K562 (cell line): ENCODE data around the gene PXN. TPM values are rescaled to one million over a fixed set of nuclear protein-coding genes. Genes with fewer than 3 reads are reported as not detected.

ENCODE experiments used
- BCOR ChIP-seq: fragments of 450-650 bp; IDR thresholded peaks from 2 replicates; pipeline ENCODE4 v1.6.1; 2016
- GABPB1 ChIP-seq: sonication (generic); formaldehyde crosslinking; IDR thresholded peaks from 2 replicates; pipeline ENCODE4 v1.8.0; 2022; ENCODE audit warnings: mild to moderate bottlenecking, missing genetic modification reagents
- MAFF ChIP-seq: IDR thresholded peaks from 2 replicates; pipeline ENCODE4 v1.6.1; 2012; ENCODE audit warnings: low read length, improper control_type of control experiment
- MECOM ChIP-seq: fragments of 250-450 bp; sonication (Bioruptor Pico); IDR thresholded peaks from 2 replicates; pipeline ENCODE4 v1.8.0; 2022; ENCODE audit warnings: inconsistent platforms
- NR4A1 ChIP-seq, 2 experiments: fragments of 250-450 bp in 1 of 2; fragments of 450-650 bp in 1 of 2; sonication (Bioruptor Pico) in 1 of 2; IDR thresholded peaks; 2 replicates each; pipeline versions ENCODE4 v1.4.0 to v1.6.1; 2016 to 2020; ENCODE audit warnings: mild to moderate bottlenecking in 2 of 2, missing compliant biosample characterization in 1 of 2, missing genetic modification characterization in 1 of 2, moderate library complexity in 1 of 2
- STAG1 ChIP-seq: sonication (generic); formaldehyde crosslinking; IDR thresholded peaks from 2 replicates; pipeline ENCODE4 v1.5.0; 2020; ENCODE audit warnings: missing genetic modification reagents, borderline replicate concordance
- TOE1 ChIP-seq, 2 experiments: fragments of 450-650 bp in 1 of 2; sonication (generic) in 1 of 2; formaldehyde crosslinking in 1 of 2; IDR thresholded peaks; 2 replicates each; pipeline versions ENCODE4 v1.7.1 to v1.8.0; 2016 to 2022; ENCODE audit warnings: borderline replicate concordance in 2 of 2, mild to moderate bottlenecking in 2 of 2, antibody characterized with exemption in 1 of 2, inconsistent platforms in 1 of 2, low read depth in 1 of 2, missing genetic modification reagents in 1 of 2, moderate library complexity in 1 of 2
- ZNF263 ChIP-seq: sonication (generic); formaldehyde crosslinking; IDR thresholded peaks from 2 replicates; pipeline ENCODE4 v1.8.0; 2022; ENCODE audit warnings: mild to moderate bottlenecking, missing genetic modification reagents, borderline replicate concordance
- ZNF699 ChIP-seq: fragments of 250-450 bp; sonication (Bioruptor Pico); IDR thresholded peaks from 2 replicates; pipeline ENCODE4 v1.8.0; 2021; ENCODE audit warnings: mild to moderate bottlenecking, moderate library complexity; ENCODE audit not compliant: insufficient replicate concordance
- polyA plus RNA-seq, 8 experiments: library from polyadenylated mRNA; depleted of rRNA in 4 of 8; stranded (reverse) in 5 of 8; unstranded in 3 of 8; fragments of >200 nt; fragmentation: Nextera tagmentation in 2 of 8; fragmentation: Illumina TruSeq in 1 of 8; extraction: Ambion mirVana in 2 of 8; extraction: Trizol in 1 of 8; gene quantifications; 2 replicates each; pipeline versions ENCODE4 v1.2.1 to v1.2.3, GENCODE V29; 2011 to 2014; ENCODE audit warnings: inconsistent platforms in 1 of 8, missing spikeins in 1 of 8
- total RNA-seq, 7 experiments: library from RNA; depleted of rRNA in 6 of 7; stranded (reverse); fragments of >200 nt in 6 of 7; fragmentation: Illumina TruSeq in 2 of 7; extraction: Trizol in 2 of 7; gene quantifications; 2 replicates each; pipeline versions ENCODE4 v1.2.1 to v1.2.3, GENCODE V29; 2011 to 2021; ENCODE audit warnings: low replicate concordance in 1 of 7
- TF ChIP-seq, protein P1 (sequence below), 2 experiments: fragments of 450-650 bp; IDR thresholded peaks; 2 replicates each; pipeline ENCODE4 v1.6.1; 2016; ENCODE audit warnings: mild to moderate bottlenecking in 2 of 2, borderline replicate concordance in 1 of 2, low read depth in 1 of 2, moderate library complexity in 1 of 2
- TF ChIP-seq, protein P2 (sequence below): fragments of 250-450 bp; sonication (Bioruptor Pico); IDR thresholded peaks from 2 replicates; pipeline ENCODE4 v1.8.0; 2022; ENCODE audit warnings: inconsistent platforms, mild to moderate bottlenecking, moderate library complexity, borderline replicate concordance
- TF ChIP-seq, protein P3 (sequence below): sonication (generic); formaldehyde crosslinking; IDR thresholded peaks from 2 replicates; pipeline ENCODE4 v1.8.1; 2023; ENCODE audit warnings: mild to moderate bottlenecking, missing genetic modification reagents

Gene PXN
- total and polyA plus RNA-seq, 9 of the 15 experiments (the other 6 are each of a cell fraction or from before 2014, with no cell fraction given), result 4.0 to 74.1 (median 18.6) TPM

- TF ChIP-seq, protein P1, sequence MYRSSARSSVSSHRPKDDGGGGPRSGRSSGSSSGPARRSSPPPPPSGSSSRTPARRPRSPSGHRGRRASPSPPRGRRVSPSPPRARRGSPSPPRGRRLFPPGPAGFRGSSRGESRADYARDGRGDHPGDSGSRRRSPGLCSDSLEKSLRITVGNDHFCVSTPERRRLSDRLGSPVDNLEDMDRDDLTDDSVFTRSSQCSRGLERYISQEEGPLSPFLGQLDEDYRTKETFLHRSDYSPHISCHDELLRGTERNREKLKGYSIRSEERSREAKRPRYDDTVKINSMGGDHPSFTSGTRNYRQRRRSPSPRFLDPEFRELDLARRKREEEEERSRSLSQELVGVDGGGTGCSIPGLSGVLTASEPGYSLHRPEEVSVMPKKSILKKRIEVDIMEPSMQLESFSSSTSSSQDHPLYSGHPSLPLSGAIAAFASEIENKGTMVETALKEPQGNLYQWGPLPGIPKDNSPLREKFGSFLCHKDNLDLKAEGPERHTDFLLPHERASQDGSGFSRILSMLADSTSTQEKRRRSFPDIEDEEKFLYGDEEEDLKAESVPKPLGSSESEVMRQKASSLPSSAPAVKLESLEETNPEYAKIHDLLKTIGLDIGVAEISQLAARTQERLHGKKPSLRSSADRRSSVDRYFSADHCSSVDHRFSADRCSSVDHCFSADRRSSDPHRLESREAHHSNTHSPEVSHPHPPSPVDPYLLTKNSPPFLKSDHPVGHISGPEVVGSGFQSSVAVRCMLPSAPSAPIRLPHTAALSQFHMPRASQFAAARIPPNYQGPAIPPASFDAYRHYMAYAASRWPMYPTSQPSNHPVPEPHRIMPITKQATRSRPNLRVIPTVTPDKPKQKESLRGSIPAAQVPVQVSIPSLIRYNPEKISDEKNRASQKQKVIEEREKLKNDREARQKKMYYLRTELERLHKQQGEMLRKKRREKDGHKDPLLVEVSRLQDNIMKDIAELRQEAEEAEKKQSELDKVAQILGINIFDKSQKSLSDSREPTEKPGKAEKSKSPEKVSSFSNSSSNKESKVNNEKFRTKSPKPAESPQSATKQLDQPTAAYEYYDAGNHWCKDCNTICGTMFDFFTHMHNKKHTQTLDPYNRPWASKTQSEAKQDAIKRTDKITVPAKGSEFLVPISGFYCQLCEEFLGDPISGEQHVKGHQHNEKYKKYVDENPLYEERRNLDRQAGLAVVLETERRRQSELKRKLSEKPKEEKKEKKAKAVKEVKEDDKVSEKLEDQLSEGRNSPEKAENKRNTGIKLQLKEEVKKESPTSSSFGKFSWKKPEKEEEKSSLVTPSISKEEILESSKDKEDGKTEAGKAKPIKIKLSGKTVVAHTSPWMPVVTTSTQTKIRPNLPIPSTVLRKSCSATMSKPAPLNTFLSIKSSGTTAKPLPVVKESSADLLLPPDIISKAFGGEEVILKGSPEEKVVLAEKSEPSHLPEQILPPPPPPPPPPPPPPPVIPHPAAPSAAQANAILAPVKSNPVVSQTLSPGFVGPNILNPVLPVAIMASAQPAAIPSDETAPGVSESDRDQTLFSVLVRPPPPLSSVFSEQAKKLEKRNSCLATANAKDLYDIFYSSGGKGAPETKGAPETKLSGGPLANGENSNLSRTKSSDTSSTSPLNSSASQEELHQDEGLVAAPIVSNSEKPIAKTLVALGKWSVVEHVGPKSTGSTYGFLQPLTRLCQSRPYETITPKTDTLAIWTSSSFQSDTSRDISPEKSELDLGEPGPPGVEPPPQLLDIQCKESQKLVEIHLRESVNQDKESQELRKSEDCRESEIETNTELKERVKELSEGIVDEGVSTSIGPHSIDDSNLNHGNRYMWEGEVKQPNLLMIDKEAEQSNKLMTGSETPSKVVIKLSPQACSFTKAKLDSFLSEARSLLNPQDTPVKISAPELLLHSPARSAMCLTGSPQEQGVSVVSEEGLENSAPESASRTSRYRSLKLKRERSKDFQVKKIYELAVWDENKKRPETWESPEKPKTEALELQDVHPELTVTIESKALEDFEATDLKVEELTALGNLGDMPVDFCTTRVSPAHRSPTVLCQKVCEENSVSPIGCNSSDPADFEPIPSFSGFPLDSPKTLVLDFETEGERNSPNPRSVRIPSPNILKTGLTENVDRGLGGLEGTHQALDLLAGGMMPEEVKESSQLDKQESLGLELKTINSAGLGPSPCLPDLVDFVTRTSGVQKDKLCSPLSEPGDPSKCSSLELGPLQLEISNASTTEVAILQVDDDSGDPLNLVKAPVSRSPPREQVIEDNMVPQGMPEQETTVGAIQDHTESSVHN (IDR thresholded peaks at IDR 0.05; ENCODE audit: borderline replicate concordance in 1 of 2, low read depth in 1 of 2), result peak in 1 of 2 experiments; percentile 85; a peak in 2 of 4 replicates
- TF ChIP-seq, protein P2, sequence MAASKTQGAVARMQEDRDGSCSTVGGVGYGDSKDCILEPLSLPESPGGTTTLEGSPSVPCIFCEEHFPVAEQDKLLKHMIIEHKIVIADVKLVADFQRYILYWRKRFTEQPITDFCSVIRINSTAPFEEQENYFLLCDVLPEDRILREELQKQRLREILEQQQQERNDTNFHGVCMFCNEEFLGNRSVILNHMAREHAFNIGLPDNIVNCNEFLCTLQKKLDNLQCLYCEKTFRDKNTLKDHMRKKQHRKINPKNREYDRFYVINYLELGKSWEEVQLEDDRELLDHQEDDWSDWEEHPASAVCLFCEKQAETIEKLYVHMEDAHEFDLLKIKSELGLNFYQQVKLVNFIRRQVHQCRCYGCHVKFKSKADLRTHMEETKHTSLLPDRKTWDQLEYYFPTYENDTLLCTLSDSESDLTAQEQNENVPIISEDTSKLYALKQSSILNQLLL (CRISPR knock-in tag), result no peak
- TF ChIP-seq BCOR (no peak; the same call in 1 of the 2 replicates), NR4A1 (CRISPR knock-in tag; IDR thresholded peaks at IDR 0.05) (no peak), NR4A1 (tag; IDR thresholded peaks at IDR 0.05) (no peak), MECOM (CRISPR knock-in tag) (no peak), ZNF699 (CRISPR knock-in tag) (no peak), TOE1 (IDR thresholded peaks at IDR 0.05; ENCODE audit: borderline replicate concordance) (peak; percentile 54), TOE1 (CRISPR knock-in tag; IDR thresholded peaks at IDR 0.05; ENCODE audit: borderline replicate concordance, low read depth) (no peak), STAG1 (CRISPR knock-in tag) (no peak), MAFF (peak; percentile 31), ZNF263 (CRISPR knock-in tag) (no peak; the same call in 1 of the 2 replicates), GABPB1 (CRISPR knock-in tag) (0 out of 2 replicates have a peak, but pooled peaks have one; percentile 45)
- TF ChIP-seq, protein P3, sequence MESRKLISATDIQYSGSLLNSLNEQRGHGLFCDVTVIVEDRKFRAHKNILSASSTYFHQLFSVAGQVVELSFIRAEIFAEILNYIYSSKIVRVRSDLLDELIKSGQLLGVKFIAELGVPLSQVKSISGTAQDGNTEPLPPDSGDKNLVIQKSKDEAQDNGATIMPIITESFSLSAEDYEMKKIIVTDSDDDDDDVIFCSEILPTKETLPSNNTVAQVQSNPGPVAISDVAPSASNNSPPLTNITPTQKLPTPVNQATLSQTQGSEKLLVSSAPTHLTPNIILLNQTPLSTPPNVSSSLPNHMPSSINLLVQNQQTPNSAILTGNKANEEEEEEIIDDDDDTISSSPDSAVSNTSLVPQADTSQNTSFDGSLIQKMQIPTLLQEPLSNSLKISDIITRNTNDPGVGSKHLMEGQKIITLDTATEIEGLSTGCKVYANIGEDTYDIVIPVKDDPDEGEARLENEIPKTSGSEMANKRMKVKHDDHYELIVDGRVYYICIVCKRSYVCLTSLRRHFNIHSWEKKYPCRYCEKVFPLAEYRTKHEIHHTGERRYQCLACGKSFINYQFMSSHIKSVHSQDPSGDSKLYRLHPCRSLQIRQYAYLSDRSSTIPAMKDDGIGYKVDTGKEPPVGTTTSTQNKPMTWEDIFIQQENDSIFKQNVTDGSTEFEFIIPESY (CRISPR knock-in tag), result no peak
Observed at GRCh38 chr12:120292661-120293531, 27.4 kb upstream of the PXN start, which contains the start of gene RNU4-1 (continued).
